Keratinocyte (primary cell): ENCODE results near the gene FBXL17.

Experiments used
- CTCF ChIP-seq, 3 experiments: IDR thresholded peaks in 1 of 3; conservative IDR thresholded peaks in 1 of 3; optimal IDR thresholded peaks in 1 of 3; 2 replicates in 2 of 3; 3 replicates in 1 of 3; pipeline versions ENCODE3 to v1.5.1; 2011; ENCODE audit warnings: low read length in 3 of 3, mild to moderate bottlenecking in 3 of 3, moderate library complexity in 2 of 3, control low read depth in 1 of 3, inconsistent platforms in 1 of 3; ENCODE audit not compliant: insufficient read depth in 2 of 3; ENCODE audit errors: extremely low read depth in 1 of 3
- EZH2 ChIP-seq: IDR thresholded peaks from one replicate; pipeline ENCODE4 v1.6.1; 2012; ENCODE audit warnings: inconsistent platforms, mild to moderate bottlenecking, low read length, moderate library complexity

- TF ChIP-seq CTCF (optimal IDR thresholded peaks at IDR 0.05 in 1 of 3, IDR thresholded peaks at IDR 0.05 in 1 of 3, conservative IDR thresholded peaks at IDR 0.05 in 1 of 3; ENCODE audit: extremely low read depth in 1 of 3, insufficient read depth in 2 of 3, low read length in 3 of 3) (no peak), EZH2 (no peak)
Measured at GRCh38 chr5:107874795-107875194, 507.1 kb downstream of the FBXL17 start.
